NCI-H2107 (cell line): Measurements from ENCODE around the gene TMLHE.
"Not testable (repeated sequence)": the region's sequence is repeated elsewhere in the genome, so short reads cannot be mapped to it uniquely, and the experiment has no call there.

Experiments
- DNase-seq: peaks from one replicate; lab custom pipeline; 2025; lab: John Stamatoyannopoulos, UW

Gene TMLHE

GRCh38 chrX:155495134-155495533 is 117.6 kb downstream of the TMLHE start:
- not testable (repeated sequence) for DNase-seq

GRCh38 chrX:155491421-155491820 is 121.3 kb downstream of the TMLHE start:
- DNase-seq: not testable (repeated sequence)

- DNase-seq: not testable (repeated sequence)
Observed at GRCh38 chrX:155477136-155477535, 135.6 kb downstream of the TMLHE start.

- DNase-seq: not testable (repeated sequence)
Observed at GRCh38 chrX:155466269-155466938, 146.3 kb downstream of the TMLHE start.

GRCh38 chrX:155460501-155460900 is 152.3 kb downstream of the TMLHE start:
- not testable (repeated sequence) for DNase-seq

GRCh38 chrX:155458471-155458870 is 154.3 kb downstream of the TMLHE start, which contains the start of gene F8A3:
F8A3 (minus strand) TSS chrX:155458620; CDS start chrX:155458600, 20 bp downstream.
- not testable (repeated sequence) for DNase-seq

GRCh38 chrX:155457761-155458447 is 154.8 kb downstream of the TMLHE start:
- not testable (repeated sequence) for DNase-seq

GRCh38 chrX:155441097-155441496 is 171.7 kb downstream of the TMLHE start:
- no peak for DNase-seq
